Mesenchymal stem cell (in vitro differentiated cells and primary cell): ENCODE results near the gene C1GALT1.

Experiments used
- DNase-seq: peaks from one replicate; pipeline ENCODE4 v3.0.0-alpha.2; 2013
- H2AFZ ChIP-seq: one replicate; pipeline ENCODE4 v1.6.1; 2013; ENCODE audit warnings: low read depth, mild to moderate bottlenecking, control low read depth, inconsistent platforms, low read length, moderate library complexity
- H2AK5ac ChIP-seq: 2 replicates; pipeline ENCODE4 v1.6.1; 2013; ENCODE audit warnings: low read length, moderate library complexity, mild to moderate bottlenecking, inconsistent platforms; ENCODE audit not compliant: severe bottlenecking
- H2BK120ac ChIP-seq: one replicate; pipeline ENCODE4 v1.6.1; 2013; ENCODE audit warnings: low read depth, mild to moderate bottlenecking, inconsistent platforms, low read length, moderate library complexity
- H2BK12ac ChIP-seq, 2 experiments: one replicate each; pipeline ENCODE4 v1.6.1; 2013; ENCODE audit warnings: inconsistent platforms in 2 of 2, low read length in 2 of 2, mild to moderate bottlenecking in 2 of 2, moderate library complexity in 2 of 2, control low read depth in 1 of 2
- H2BK15ac ChIP-seq: one replicate; pipeline ENCODE4 v1.6.1; 2013; ENCODE audit warnings: mild to moderate bottlenecking, low read depth, inconsistent platforms; ENCODE audit not compliant: poor library complexity, severe bottlenecking
- H2BK5ac ChIP-seq: 2 replicates; pipeline ENCODE4 v1.6.1; 2013; ENCODE audit warnings: low read depth, mild to moderate bottlenecking, low read length, control low read depth, inconsistent platforms; ENCODE audit not compliant: poor library complexity, severe bottlenecking
- H3K14ac ChIP-seq, 2 experiments: one replicate each; pipeline ENCODE4 v1.6.1; 2013; ENCODE audit warnings: inconsistent platforms in 2 of 2, low read length in 2 of 2, control low read depth in 1 of 2, mild to moderate bottlenecking in 1 of 2, moderate library complexity in 1 of 2
- H3K18ac ChIP-seq, 2 experiments: one replicate each; pipeline ENCODE4 v1.6.1; 2013; ENCODE audit warnings: inconsistent platforms in 2 of 2, low read length in 2 of 2, control low read depth in 1 of 2, low read depth in 1 of 2, mild to moderate bottlenecking in 1 of 2
- H3K23ac ChIP-seq, 2 experiments: one replicate each; pipeline ENCODE4 v1.6.1; 2013; ENCODE audit warnings: inconsistent platforms in 2 of 2, low read length in 2 of 2, mild to moderate bottlenecking in 2 of 2, moderate library complexity in 2 of 2, control low read depth in 1 of 2
- H3K27ac ChIP-seq: 2 replicates; pipeline ENCODE4 v1.5.1; 2013; ENCODE audit warnings: mild to moderate bottlenecking, moderate library complexity, low read length, control low read depth, inconsistent platforms; ENCODE audit not compliant: poor library complexity, severe bottlenecking
- H3K27me3 ChIP-seq, 2 experiments: 2 replicates each; pipeline versions ENCODE4 v1.6.1 to v1.7.0; 2013; ENCODE audit warnings: low read length in 2 of 2, mild to moderate bottlenecking in 2 of 2, moderate library complexity in 2 of 2, control low read depth in 1 of 2, inconsistent platforms in 1 of 2; ENCODE audit not compliant: control insufficient read depth in 1 of 2, insufficient read depth in 1 of 2
- H3K36me3 ChIP-seq, 2 experiments: 2 replicates each; pipeline versions ENCODE4 v1.6.1 to v1.7.0; 2013; ENCODE audit warnings: low read length in 2 of 2, control low read depth in 1 of 2, inconsistent platforms in 1 of 2, low read depth in 1 of 2, mild to moderate bottlenecking in 1 of 2; ENCODE audit not compliant: insufficient read depth in 2 of 2, control insufficient read depth in 1 of 2
- H3K4ac ChIP-seq, 2 experiments: one replicate each; pipeline ENCODE4 v1.6.1; 2013; ENCODE audit warnings: inconsistent platforms in 2 of 2, low read length in 2 of 2, mild to moderate bottlenecking in 2 of 2, moderate library complexity in 2 of 2, control low read depth in 1 of 2, low read depth in 1 of 2
- H3K4me1 ChIP-seq: 2 replicates; pipeline ENCODE4 v1.6.1; 2013; ENCODE audit warnings: low read depth, low read length, control low read depth; ENCODE audit not compliant: control insufficient read depth, insufficient read depth
- H3K4me2 ChIP-seq: 2 replicates; pipeline ENCODE4 v1.6.1; 2013; ENCODE audit warnings: low read length, mild to moderate bottlenecking, inconsistent platforms; ENCODE audit not compliant: poor library complexity, severe bottlenecking
- H3K4me3 ChIP-seq, 2 experiments: 2 replicates each; pipeline versions ENCODE4 v1.5.1 to v1.7.0; 2013; ENCODE audit warnings: low read length in 2 of 2, mild to moderate bottlenecking in 2 of 2, control low read depth in 1 of 2, low read depth in 1 of 2; ENCODE audit not compliant: insufficient read depth in 1 of 2
- H3K79me1 ChIP-seq: replicated peaks from 2 replicates; pipeline ENCODE4 v1.6.1; 2013; ENCODE audit warnings: mild to moderate bottlenecking, control low read depth, low read length, inconsistent platforms; ENCODE audit not compliant: poor library complexity, severe bottlenecking
- H3K9ac ChIP-seq: 2 replicates; pipeline ENCODE4 v1.7.0; 2013; ENCODE audit warnings: mild to moderate bottlenecking, low read length, moderate library complexity
- H3K9me3 ChIP-seq: 2 replicates; pipeline ENCODE4 v1.7.0; 2013; ENCODE audit warnings: mild to moderate bottlenecking, low read length; ENCODE audit not compliant: control insufficient read depth
- H4K8ac ChIP-seq: one replicate; pipeline ENCODE4 v1.6.1; 2013; ENCODE audit warnings: inconsistent platforms, mild to moderate bottlenecking, low read length, moderate library complexity
- H4K91ac ChIP-seq: one replicate; pipeline ENCODE4 v1.6.1; 2013; ENCODE audit warnings: mild to moderate bottlenecking, low read length, inconsistent platforms
- WGBS: methylation state at CpG from one replicate; pipeline ENCODE4 v1.1.7; 2013; ENCODE audit warnings: mixed read lengths; 5-methylcytosine and 5-hydroxymethylcytosine counted together

The C1GALT1 gene

DNA sequence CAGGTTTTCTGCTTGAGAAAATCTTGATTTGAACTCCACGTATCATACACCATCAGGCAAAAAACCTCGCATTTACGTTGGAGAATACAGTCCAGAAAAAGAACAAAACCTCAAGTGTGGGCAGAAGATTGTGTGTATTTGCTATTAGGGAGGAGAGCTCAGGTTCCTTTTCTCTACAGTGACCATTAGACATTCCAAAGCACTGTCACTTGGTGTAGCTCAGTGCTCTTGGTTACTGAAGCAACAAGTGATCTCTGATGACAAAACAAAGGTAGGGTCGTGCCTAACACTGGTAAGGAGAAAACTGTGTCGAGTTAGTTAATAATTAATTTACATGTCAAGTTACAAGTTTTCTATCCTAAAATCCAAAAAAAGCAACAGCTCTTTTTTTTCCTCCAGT is 72.6 kb downstream of the C1GALT1 start:
- Histone ChIP-seq H2AK5ac (no peak overlapping the region), H4K91ac (no peak overlapping the region), H4K8ac (no peak overlapping the region), H3K27ac (no peak overlapping the region), H3K4me3 (no peak overlapping the region), H3K4me1 (no peaks in the 10 kb centered on the region), H3K4ac (no peak overlapping the region), H2BK15ac (no peak overlapping the region), H3K14ac (no peak overlapping the region), H3K27me3 (no peaks in the 10 kb centered on the region), H2BK120ac (no peak overlapping the region), H3K9ac (no peak overlapping the region), H3K79me1 (peaks cover 3% of the 10 kb centered on the region), H3K9me3 (no peaks in the 10 kb centered on the region), H3K4me2 (no peak overlapping the region), H3K18ac (no peak overlapping the region), H2BK5ac (no peak overlapping the region), H3K36me3 (peaks cover 0 to 70% of the 10 kb centered on the region in 2 experiments), H2AFZ (no peak overlapping the region), H3K23ac (no peak overlapping the region), H2BK12ac (no peak overlapping the region)
- DNase-seq = no peak
- WGBS = 87% methylated on average over 3 of the region's 5 CpGs

DNA sequence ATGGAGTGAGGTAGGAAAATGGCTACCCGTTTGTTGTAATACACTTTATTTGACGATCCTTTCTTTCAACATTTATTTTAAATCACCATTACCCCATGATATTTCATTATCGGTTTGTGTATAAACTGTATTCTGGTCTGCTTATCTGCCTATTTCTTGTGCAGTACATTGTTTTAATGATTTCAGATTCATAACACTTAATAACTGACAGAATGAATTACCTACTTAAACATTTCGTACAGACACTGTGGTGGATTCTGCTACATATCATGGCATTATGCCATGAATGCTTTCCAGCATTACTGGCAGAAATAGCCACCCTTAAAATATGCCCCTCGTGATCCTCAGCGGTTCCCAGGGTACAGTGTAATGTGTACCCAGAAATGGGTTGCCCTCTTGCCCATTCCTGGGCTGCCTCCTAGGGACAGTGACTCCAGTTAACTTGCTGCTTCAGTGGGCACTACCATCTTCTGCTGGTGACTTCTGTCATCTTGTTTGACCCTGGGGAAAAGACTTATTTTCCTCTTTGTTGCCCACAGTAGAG is 74.5 kb downstream of the C1GALT1 start:
- Histone ChIP-seq H3K79me1 (peaks cover 2% of the 10 kb centered on the region), H2BK15ac (no peak overlapping the region), H3K9me3 (no peaks in the 10 kb centered on the region), H3K9ac (no peak overlapping the region), H3K4me3 (no peak overlapping the region), H3K36me3 (peaks cover 0 to 62% of the 10 kb centered on the region in 2 experiments), H3K14ac (no peak overlapping the region), H4K91ac (no peak overlapping the region), H2AK5ac (no peak overlapping the region), H3K4ac (no peak overlapping the region), H3K4me1 (no peaks in the 10 kb centered on the region), H2BK120ac (no peak overlapping the region), H3K4me2 (no peak overlapping the region), H3K27ac (no peak overlapping the region), H2AFZ (no peak overlapping the region), H2BK12ac (no peak overlapping the region), H4K8ac (no peak overlapping the region), H2BK5ac (no peak overlapping the region), H3K27me3 (no peaks in the 10 kb centered on the region), H3K18ac (no peak overlapping the region), H3K23ac (no peak overlapping the region)
- over 99% methylated on average over 3 of the region's 6 CpGs for WGBS
- no peak for DNase-seq

DNA sequence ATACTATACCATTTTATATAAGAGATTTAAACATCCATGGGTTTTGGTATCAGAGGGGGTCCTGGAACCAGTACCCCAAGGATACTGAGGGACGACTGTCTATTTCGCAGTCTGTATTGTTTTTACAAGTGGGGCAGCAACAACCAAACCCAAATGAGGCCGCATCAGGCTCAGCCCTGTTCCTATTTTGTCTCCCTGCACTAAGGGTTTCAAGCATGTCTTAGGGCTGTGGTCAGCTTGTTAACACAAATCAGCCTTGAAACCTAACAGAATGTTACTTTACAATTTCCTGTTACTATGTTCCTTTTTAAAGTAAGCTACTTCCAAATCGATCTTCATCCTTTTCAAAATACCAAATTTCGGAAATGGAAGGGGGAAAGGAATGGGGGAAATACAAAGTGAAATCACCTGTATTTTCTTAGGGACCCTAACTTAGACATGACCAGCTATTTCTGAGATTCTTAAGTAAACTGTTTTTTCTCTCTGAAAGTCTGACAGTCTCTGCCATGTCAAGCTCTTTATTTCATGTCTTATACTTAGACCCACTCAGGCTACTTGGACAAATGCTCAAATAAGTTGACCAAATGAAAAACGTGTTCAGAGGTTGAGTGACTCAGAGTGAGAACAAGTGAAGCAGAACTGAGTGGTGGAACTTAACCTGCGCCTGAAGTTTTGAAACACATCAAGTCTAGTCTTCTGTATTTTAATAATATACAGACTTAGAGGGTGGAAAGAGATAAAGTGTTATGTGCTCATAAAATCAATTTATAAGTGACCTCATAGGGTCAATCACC is 75.8 kb downstream of the C1GALT1 start:
- peak; percentile 29 for DNase-seq
- no peak overlapping the region for H3K4me3 ChIP-seq
- no peak overlapping the region for H3K27ac ChIP-seq
- no peak overlapping the region for H4K8ac ChIP-seq
- H2AK5ac ChIP-seq = no peak overlapping the region
- H3K79me1 ChIP-seq = peaks cover 2% of the 10 kb centered on the region
- H2BK120ac ChIP-seq = no peak overlapping the region
- H3K18ac ChIP-seq = no peak overlapping the region
- H2BK15ac ChIP-seq = no peak overlapping the region
- H3K9me3 ChIP-seq = no peaks in the 10 kb centered on the region
- H3K14ac ChIP-seq = no peak overlapping the region
- H4K91ac ChIP-seq = no peak overlapping the region
- no peak overlapping the region for H2AFZ ChIP-seq
- H2BK12ac ChIP-seq = no peak overlapping the region
- no peak overlapping the region for H3K23ac ChIP-seq
- 78% methylated on average over 4 of the region's 7 CpGs for WGBS
- no peak overlapping the region for H3K4me2 ChIP-seq
- H2BK5ac ChIP-seq = no peak overlapping the region
- no peaks in the 10 kb centered on the region for H3K27me3 ChIP-seq
- peaks cover 0 to 58% of the 10 kb centered on the region in 2 experiments for H3K36me3 ChIP-seq
- no peaks in the 10 kb centered on the region for H3K4me1 ChIP-seq
- H3K9ac ChIP-seq = no peak overlapping the region
- no peak overlapping the region for H3K4ac ChIP-seq

DNA sequence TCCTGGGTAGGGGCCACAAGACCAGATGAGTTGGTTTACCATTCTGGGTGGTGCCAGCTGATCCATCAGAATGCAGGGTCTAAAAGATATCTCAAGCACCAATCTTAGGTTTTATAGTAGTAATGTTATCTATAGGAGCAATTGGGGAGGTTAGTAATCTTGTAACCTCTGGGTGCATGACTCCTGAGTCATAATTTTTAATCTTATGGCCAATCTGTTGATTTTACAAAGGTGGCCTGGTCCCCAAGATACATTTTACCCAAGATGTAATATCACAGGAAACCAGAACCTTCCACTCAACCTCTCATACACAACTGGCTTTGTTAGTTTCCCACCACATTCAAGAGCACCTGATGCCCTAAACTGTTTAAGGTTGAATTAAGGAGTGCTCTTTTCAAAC is 79.5 kb downstream of the C1GALT1 start:
- no peaks in the 10 kb centered on the region for H3K9me3 ChIP-seq
- H3K14ac ChIP-seq = no peak overlapping the region
- no peak overlapping the region for H2BK120ac ChIP-seq
- no peaks in the 10 kb centered on the region for H3K4me1 ChIP-seq
- DNase-seq = no peak
- H3K27ac ChIP-seq = no peak overlapping the region
- no peak overlapping the region for H2BK12ac ChIP-seq
- no peak overlapping the region for H3K4ac ChIP-seq
- H3K23ac ChIP-seq = no peak overlapping the region
- no peak overlapping the region for H4K91ac ChIP-seq
- no peak overlapping the region for H2BK15ac ChIP-seq
- H4K8ac ChIP-seq = no peak overlapping the region
- H3K4me3 ChIP-seq = no peak overlapping the region
- H3K36me3 ChIP-seq = peaks cover 0 to 31% of the 10 kb centered on the region in 2 experiments
- no peak overlapping the region for H2BK5ac ChIP-seq
- no peak overlapping the region for H2AFZ ChIP-seq
- no peak overlapping the region for H3K9ac ChIP-seq
- no peaks in the 10 kb centered on the region for H3K27me3 ChIP-seq
- no peak overlapping the region for H2AK5ac ChIP-seq
- no peak overlapping the region for H3K18ac ChIP-seq
- peaks cover 1% of the 10 kb centered on the region for H3K79me1 ChIP-seq
- no peak overlapping the region for H3K4me2 ChIP-seq
